Body of pancreas (tissue), 4 donors: ENCODE results near the gene PLEKHS1. TPM values are rescaled to one million over a fixed set of nuclear protein-coding genes. Genes with fewer than 3 reads are reported as not detected.

ENCODE experiments used
- ATAC-seq: fragments of 150-250 bp; one replicate; pipeline ENCODE4 v1.9.1; 2016
- DNase-seq, 4 donors: peaks; one replicate each; pipeline ENCODE4 v3.0.0-alpha.2; 2019
- H3K27ac ChIP-seq, 4 donors: fragments of 200-600 bp; sonication (generic); 1 replicate in 3 of 4; 2 replicates in 1 of 4; pipeline versions ENCODE4 v1.5.1 to v1.6.1; 2016 to 2019; ENCODE audit warnings: mild to moderate bottlenecking in 1 of 4, mixed read lengths in 1 of 4, moderate library complexity in 1 of 4
- H3K27me3 ChIP-seq, 2 donors: fragments of 200-600 bp; sonication (generic); one replicate each; pipeline ENCODE4 v1.6.0; 2016; ENCODE audit warnings: mild to moderate bottlenecking in 1 of 2
- H3K36me3 ChIP-seq, 2 donors: fragments of 200-600 bp; sonication (generic); replicated peaks in 1 of 2; 2 replicates each; pipeline ENCODE4 v1.5.1; 2016; ENCODE audit warnings: low read depth in 2 of 2; ENCODE audit not compliant: insufficient read depth in 1 of 2
- H3K4me1 ChIP-seq: fragments of 200-600 bp; sonication (generic); one replicate; pipeline ENCODE4 v1.6.0; 2016
- H3K4me3 ChIP-seq, 2 donors: fragments of 200-600 bp; sonication (generic); 1 replicate in 1 of 2; 2 replicates in 1 of 2; pipeline ENCODE4 v1.5.1; 2016 to 2019
- H3K9me3 ChIP-seq, 3 donors: fragments of 200-600 bp; sonication (generic); 1 replicate in 2 of 3; 2 replicates in 1 of 3; pipeline ENCODE4 v1.5.1; 2016
- CTCF ChIP-seq, 7 experiments: fragments of 450-650 bp in 4 of 7; fragments of 200-600 bp in 3 of 7; sonication (generic) in 3 of 7; IDR thresholded peaks; one replicate each; pipeline ENCODE4 v1.5.1; 2016 to 2019; ENCODE audit warnings: antibody characterized with exemption in 7 of 7
- POLR2A ChIP-seq, 3 donors: fragments of 450-650 bp; IDR thresholded peaks; one replicate each; pipeline ENCODE4 v1.6.1; 2016; ENCODE audit warnings: antibody characterized with exemption in 3 of 3, mild to moderate bottlenecking in 2 of 3
- WGBS, 2 donors: methylation state at CpG; one replicate each; pipeline ENCODE4 v1.1.5; 2017; 5-methylcytosine and 5-hydroxymethylcytosine counted together
- intact Hi-C: fragments of 100-400 bp; cut with DNase I; formaldehyde crosslinking; loops from one replicate; pipeline ENCODE4 v1.15.1; 2023
- total RNA-seq, 2 donors: library from RNA; depleted of rRNA; stranded (reverse); fragments of >200 nt; gene quantifications; one replicate each; pipeline ENCODE4 v1.1.0, GENCODE V29; 2016

Gene PLEKHS1
- 1 to 10 TPM; 6.2 to 7.6 TPM for total RNA-seq

GRCh38 chr10:113751181-113751732, at the start of gene PLEKHS1:
Gene PLEKHS1 (plus strand): TSS chr10:113751682. CDS start chr10:113755278, 3,596 bp downstream.
- DNase-seq (no peak), ATAC-seq (peak; percentile 65)
- WGBS, 2 donors = 66 to 68% methylated on average over 3 of the region's 3 CpGs
- Histone ChIP-seq H3K4me3 (peak within 1 kb of the TSS in 1 of 2 donors; percentile 14), H3K9me3 (no peaks in the 10 kb centered on the region), H3K4me1 (peaks cover 12% of the 10 kb centered on the region), H3K27ac (peak within 1 kb of the TSS in 3 of 4 donors; percentile 34 to 78 (median 44)), H3K36me3 (no peaks in the 10 kb centered on the region), H3K27me3 (no peaks in the 10 kb centered on the region)
- intact Hi-C loops = no loop called here
- TF ChIP-seq POLR2A (IDR thresholded peaks at IDR 0.05) (peak in 2 of 3 donors; percentile 29 to 50), CTCF (IDR thresholded peaks at IDR 0.05) (no peak)

GRCh38 chr10:113704637-113705343, 46.7 kb upstream of the PLEKHS1 start:
- H3K4me3 ChIP-seq = no peak overlapping the region
- 36 to 43% methylated on average over 5 to 6 of the region's 6 CpGs for WGBS, 2 donors
- intact Hi-C loops = loop anchor here (10.0 kb wide), 1 partner anchor 400 kb away; no protein-coding TSS in a partner anchor
- H3K4me1 ChIP-seq = peaks cover 28% of the 10 kb centered on the region
- TF ChIP-seq POLR2A (IDR thresholded peaks at IDR 0.05) (no peak), CTCF (IDR thresholded peaks at IDR 0.05) (peak; percentile 31 to 69 (median 64))
- H3K9me3 ChIP-seq = no peaks in the 10 kb centered on the region
- no peaks in the 10 kb centered on the region for H3K27me3 ChIP-seq
- H3K36me3 ChIP-seq = no peaks in the 10 kb centered on the region
- DNase-seq (peak in 2 of 4 donors; percentile 32 to 47), ATAC-seq (peak; percentile 47)
- H3K27ac ChIP-seq = no peak overlapping the region

GRCh38 chr10:113705344-113705652, 46.2 kb upstream of the PLEKHS1 start:
- peaks cover 33% of the 10 kb centered on the region for H3K4me1 ChIP-seq
- ATAC-seq = no peak
- intact Hi-C loops = loop anchor here (10.0 kb wide), 1 partner anchor 400 kb away; no protein-coding TSS in a partner anchor

GRCh38 chr10:113706623-113707022, 44.9 kb upstream of the PLEKHS1 start:
- intact Hi-C loops = loop anchor here (10.0 kb wide), 1 partner anchor 398 kb away; no protein-coding TSS in a partner anchor
- WGBS, 2 donors = 44 to 52% methylated on average over 5 of the region's 5 CpGs

More at GRCh38 chr10:113705344-113705652, 46.2 kb upstream of the PLEKHS1 start:
- Histone ChIP-seq H3K27ac (peak overlapping the region in 2 of 4 donors; percentile 35 to 45), H3K9me3 (no peaks in the 10 kb centered on the region), H3K27me3 (no peaks in the 10 kb centered on the region), H3K4me3 (no peak overlapping the region), H3K36me3 (no peaks in the 10 kb centered on the region)
- no peak for TF ChIP-seq POLR2A (IDR thresholded peaks at IDR 0.05)
- no peak for TF ChIP-seq CTCF (IDR thresholded peaks at IDR 0.05)
- DNase-seq = no peak

More at GRCh38 chr10:113706623-113707022, 44.9 kb upstream of the PLEKHS1 start:
- H3K9me3 ChIP-seq = no peaks in the 10 kb centered on the region
- no peak for ATAC-seq
- peaks cover 44% of the 10 kb centered on the region for H3K4me1 ChIP-seq
- TF ChIP-seq POLR2A (IDR thresholded peaks at IDR 0.05) (no peak), CTCF (IDR thresholded peaks at IDR 0.05) (no peak)
- DNase-seq = no peak
- H3K36me3 ChIP-seq = no peaks in the 10 kb centered on the region
- no peak overlapping the region for H3K27ac ChIP-seq
- H3K4me3 ChIP-seq = no peak overlapping the region
- no peaks in the 10 kb centered on the region for H3K27me3 ChIP-seq
